IMR-90 (cell line): Measurements from ENCODE around the gene CYP46A1. TPM values are rescaled to one million over a fixed set of nuclear protein-coding genes. Genes with fewer than 3 reads are reported as not detected.

Source experiments
- ATAC-seq: fragments of 200-7000 bp; cut with Tn5 transposase; 2 replicates; pipeline ENCODE4 v1.9.1; 2020; ENCODE audit warnings: low read depth, mild to moderate bottlenecking, moderate library complexity
- BruUV-seq: library from RNA; stranded (reverse); fragments of 400-500 nt; replicated peaks from 2 replicates; lab custom pipeline; 2021; lab: Mats Ljungman, UMichigan
- CTCF ChIA-PET: fragments of 300-600 bp; formaldehyde crosslinking; extraction: SDS; loops from one replicate; lab custom pipeline; 2021; ENCODE audit warnings: antibody characterized with exemption; lab: Yijun Ruan, JAX
- POLR2A ChIA-PET: fragments of 300-600 bp; sonication (Branson Sonifier 250); formaldehyde crosslinking; loops from one replicate; lab custom pipeline; 2022; ENCODE audit warnings: antibody characterized with exemption; ENCODE audit not compliant: unreplicated experiment; lab: Charles Lee
- DNase-seq: peaks from one replicate; pipeline ENCODE4 v3.0.0; 2013
- H2AFZ ChIP-seq: replicated peaks from 2 replicates; pipeline ENCODE3; 2013; ENCODE audit warnings: low read length, mild to moderate bottlenecking; ENCODE audit not compliant: poor library complexity
- H2AK5ac ChIP-seq: 2 replicates; pipeline ENCODE4 v1.6.1; 2013; ENCODE audit warnings: low read depth, low read length, inconsistent platforms
- H2AK9ac ChIP-seq: replicated peaks from 2 replicates; pipeline ENCODE3; 2013; ENCODE audit warnings: mild to moderate bottlenecking, low read depth, low read length, moderate library complexity; ENCODE audit not compliant: poor library complexity
- H2BK120ac ChIP-seq: 2 replicates; pipeline ENCODE4 v1.6.1; 2013; ENCODE audit warnings: low read depth, low read length, inconsistent platforms
- H2BK15ac ChIP-seq: 3 replicates; pipeline ENCODE4 v1.6.1; 2013; ENCODE audit warnings: low read depth, low read length, inconsistent platforms
- H2BK20ac ChIP-seq: 2 replicates; pipeline ENCODE4 v1.6.1; 2013; ENCODE audit warnings: low read depth, mild to moderate bottlenecking, inconsistent platforms, low read length, moderate library complexity
- H2BK5ac ChIP-seq: 2 replicates; pipeline ENCODE4 v1.6.1; 2013; ENCODE audit warnings: mild to moderate bottlenecking, low read depth, low read length, inconsistent platforms; ENCODE audit not compliant: poor library complexity, severe bottlenecking
- H3K14ac ChIP-seq: replicated peaks from 2 replicates; pipeline ENCODE4 v1.6.1; 2013; ENCODE audit warnings: low read depth, low read length, inconsistent platforms
- H3K18ac ChIP-seq: 2 replicates; pipeline ENCODE4 v1.6.1; 2013; ENCODE audit warnings: low read depth, low read length, control low read depth
- H3K23ac ChIP-seq: 2 replicates; pipeline ENCODE4 v1.6.1; 2013; ENCODE audit warnings: low read depth, low read length, inconsistent platforms
- H3K27ac ChIP-seq: 2 replicates; pipeline ENCODE4 v1.5.1; 2013; ENCODE audit warnings: mild to moderate bottlenecking, control low read depth, low read length; ENCODE audit not compliant: insufficient read depth
- H3K27me3 ChIP-seq: 2 replicates; pipeline ENCODE4 v1.6.1; 2013; ENCODE audit warnings: low read length; ENCODE audit not compliant: control insufficient read depth, insufficient read depth
- H3K36me3 ChIP-seq: 2 replicates; pipeline ENCODE4 v1.6.1; 2013; ENCODE audit warnings: low read length, mixed read lengths; ENCODE audit not compliant: control insufficient read depth, insufficient read depth
- H3K4ac ChIP-seq: 2 replicates; pipeline ENCODE4 v1.6.1; 2013; ENCODE audit warnings: low read depth, low read length, inconsistent platforms
- H3K4me1 ChIP-seq: 2 replicates; pipeline ENCODE4 v1.6.1; 2013; ENCODE audit warnings: low read length, mixed read lengths; ENCODE audit not compliant: control insufficient read depth, insufficient read depth
- H3K4me2 ChIP-seq: 2 replicates; pipeline ENCODE4 v1.6.1; 2013; ENCODE audit warnings: low read depth, mild to moderate bottlenecking, control low read depth, low read length, moderate library complexity
- H3K4me3 ChIP-seq: 2 replicates; pipeline ENCODE4 v1.5.1; 2013; ENCODE audit warnings: low read depth, mild to moderate bottlenecking, control low read depth, low read length, moderate library complexity; ENCODE audit not compliant: insufficient read depth
- H3K56ac ChIP-seq: 2 replicates; pipeline ENCODE4 v1.6.1; 2013; ENCODE audit warnings: low read length, inconsistent platforms; ENCODE audit not compliant: insufficient read depth; ENCODE audit errors: extremely low read depth
- H3K79me1 ChIP-seq, 2 experiments: 2 replicates each; pipeline ENCODE4 v1.6.1; 2013; ENCODE audit warnings: low read length in 2 of 2, inconsistent platforms in 1 of 2, low read depth in 1 of 2
- H3K9ac ChIP-seq: 2 replicates; pipeline ENCODE4 v1.6.1; 2013; ENCODE audit warnings: low read depth, low read length, control low read depth
- H3K9me1 ChIP-seq: 2 replicates; pipeline ENCODE4 v1.6.1; 2013; ENCODE audit warnings: low read length, inconsistent platforms; ENCODE audit not compliant: insufficient read depth
- H3K9me3 ChIP-seq: 2 replicates; pipeline ENCODE4 v1.6.1; 2013; ENCODE audit warnings: low read length; ENCODE audit not compliant: control insufficient read depth, insufficient read depth
- H4K20me1 ChIP-seq: 2 replicates; pipeline ENCODE4 v1.6.1; 2013; ENCODE audit warnings: low read length, inconsistent platforms; ENCODE audit not compliant: insufficient read depth
- H4K5ac ChIP-seq: 2 replicates; pipeline ENCODE4 v1.6.1; 2013; ENCODE audit warnings: mild to moderate bottlenecking, low read depth, low read length, control low read depth
- H4K8ac ChIP-seq, 2 experiments: 2 replicates each; pipeline ENCODE4 v1.6.1; 2013; ENCODE audit warnings: low read depth in 2 of 2, low read length in 2 of 2, control low read depth in 1 of 2, inconsistent platforms in 1 of 2
- H4K91ac ChIP-seq: 2 replicates; pipeline ENCODE4 v1.6.1; 2013; ENCODE audit warnings: low read depth, low read length, inconsistent platforms; ENCODE audit not compliant: insufficient read depth
- BHLHE40 ChIP-seq: fragments of 150-350 bp; IDR thresholded peaks from 2 replicates; pipeline ENCODE4 v1.6.1; 2016; ENCODE audit warnings: mild to moderate bottlenecking, low read depth, low read length
- CEBPB ChIP-seq: IDR thresholded peaks from 2 replicates; pipeline ENCODE4 v1.6.1; 2012; ENCODE audit warnings: low read depth, low read length, improper control_type of control experiment
- CHD1 ChIP-seq: IDR thresholded peaks from 2 replicates; pipeline ENCODE4 v1.6.1; 2012; ENCODE audit warnings: low read depth, low read length, improper control_type of control experiment
- FOS ChIP-seq: fragments of 150-350 bp; IDR thresholded peaks from 2 replicates; pipeline ENCODE4 v1.6.1; 2016; ENCODE audit warnings: low read depth, low read length
- MAFK ChIP-seq: IDR thresholded peaks from 2 replicates; pipeline ENCODE4 v1.6.1; 2012; ENCODE audit warnings: low read depth, low read length, improper control_type of control experiment
- MAZ ChIP-seq: IDR thresholded peaks from 2 replicates; pipeline ENCODE4 v1.6.1; 2012; ENCODE audit warnings: low read depth, mild to moderate bottlenecking, low read length, improper control_type of control experiment, moderate library complexity, borderline replicate concordance
- MXI1 ChIP-seq: IDR thresholded peaks from 2 replicates; pipeline ENCODE4 v1.6.1; 2012; ENCODE audit warnings: low read depth, mild to moderate bottlenecking, low read length, moderate library complexity, borderline replicate concordance
- NFE2L2 ChIP-seq: fragments of 150-350 bp; IDR thresholded peaks from 2 replicates; pipeline ENCODE4 v1.6.1; 2016; ENCODE audit warnings: low read depth, mild to moderate bottlenecking, low read length
- POLR2A ChIP-seq: IDR thresholded peaks from 2 replicates; pipeline ENCODE4 v1.6.1; 2012; ENCODE audit warnings: mild to moderate bottlenecking, low read depth, low read length
- RAD21 ChIP-seq: IDR thresholded peaks from 2 replicates; pipeline ENCODE4 v1.6.1; 2012; ENCODE audit warnings: low read length, improper control_type of control experiment
- RCOR1 ChIP-seq: IDR thresholded peaks from 2 replicates; pipeline ENCODE4 v1.6.1; 2012; ENCODE audit warnings: mild to moderate bottlenecking, low read length, improper control_type of control experiment; ENCODE audit not compliant: insufficient replicate concordance
- RFX5 ChIP-seq: IDR thresholded peaks from 2 replicates; pipeline ENCODE4 v1.8.0; 2012; ENCODE audit warnings: low read depth, mild to moderate bottlenecking, low read length, moderate library complexity
- SMC3 ChIP-seq: fragments of 150-350 bp; IDR thresholded peaks from 2 replicates; pipeline ENCODE4 v1.6.1; 2016; ENCODE audit warnings: low read depth, mild to moderate bottlenecking, antibody characterized with exemption, low read length, moderate library complexity
- WGBS, 2 experiments: methylation state at CpG; one replicate each; pipeline versions ENCODE4 v1.1.5 to v1.1.7; 2013; ENCODE audit warnings: missing lambda C conversion rate in 2 of 2; ENCODE audit not compliant: insufficient read length in 1 of 2; ENCODE audit errors: extremely low coverage in 2 of 2; 5-methylcytosine and 5-hydroxymethylcytosine counted together
- dilution Hi-C: fragments of 300-500 bp; cut with HindIII; formaldehyde crosslinking; loops from one replicate; pipeline ENCODE4 v1.14.3; 2018; ENCODE audit warnings: low sequenced_read_pairs; ENCODE audit not compliant: unreplicated experiment
- in situ Hi-C: fragments of 300-500 bp; cut with MboI; formaldehyde crosslinking; loops from 3 replicates; pipeline ENCODE4 v1.14.3; 2019; ENCODE audit warnings: low sequenced_read_pairs, inconsistent platforms, mixed read lengths
- intact Hi-C: fragments of 100-400 bp; cut with micrococcal nuclease; formaldehyde crosslinking; loops from 2 replicates; pipeline ENCODE4 v1.10.0; 2022
- polyA plus RNA-seq, 3 experiments: library from polyadenylated mRNA; depleted of rRNA; stranded (reverse); fragments of >200 nt; gene quantifications; 2 replicates each; pipeline ENCODE4 v1.2.3, GENCODE V29; 2012; ENCODE audit warnings: low replicate concordance in 1 of 3
- total RNA-seq: library from RNA; depleted of rRNA; stranded (reverse); fragments of >200 nt; gene quantifications from 2 replicates; pipeline ENCODE4 v1.2.3, GENCODE V29; 2012
- TF ChIP-seq, protein P1 (sequence below): conservative IDR thresholded peaks from 2 replicates; pipeline ENCODE4 v1.5.1; 2012; ENCODE audit warnings: mild to moderate bottlenecking, low read depth, low read length, improper control_type of control experiment
- TF ChIP-seq, protein P2 (sequence below): fragments of 150-350 bp; IDR thresholded peaks from 2 replicates; pipeline ENCODE4 v1.6.1; 2017; ENCODE audit warnings: mild to moderate bottlenecking, antibody characterized with exemption, low read length, low read depth
- TF ChIP-seq, protein P3 (sequence below): fragments of 150-350 bp; IDR thresholded peaks from 2 replicates; pipeline ENCODE4 v1.6.1; 2016; ENCODE audit warnings: low read depth, mild to moderate bottlenecking, low read length, moderate library complexity, borderline replicate concordance

The CYP46A1 gene
- total and polyA plus RNA-seq, 2 of the 4 experiments (the other 2 are of a cell fraction) = 0.18 to 0.31 TPM

DNA sequence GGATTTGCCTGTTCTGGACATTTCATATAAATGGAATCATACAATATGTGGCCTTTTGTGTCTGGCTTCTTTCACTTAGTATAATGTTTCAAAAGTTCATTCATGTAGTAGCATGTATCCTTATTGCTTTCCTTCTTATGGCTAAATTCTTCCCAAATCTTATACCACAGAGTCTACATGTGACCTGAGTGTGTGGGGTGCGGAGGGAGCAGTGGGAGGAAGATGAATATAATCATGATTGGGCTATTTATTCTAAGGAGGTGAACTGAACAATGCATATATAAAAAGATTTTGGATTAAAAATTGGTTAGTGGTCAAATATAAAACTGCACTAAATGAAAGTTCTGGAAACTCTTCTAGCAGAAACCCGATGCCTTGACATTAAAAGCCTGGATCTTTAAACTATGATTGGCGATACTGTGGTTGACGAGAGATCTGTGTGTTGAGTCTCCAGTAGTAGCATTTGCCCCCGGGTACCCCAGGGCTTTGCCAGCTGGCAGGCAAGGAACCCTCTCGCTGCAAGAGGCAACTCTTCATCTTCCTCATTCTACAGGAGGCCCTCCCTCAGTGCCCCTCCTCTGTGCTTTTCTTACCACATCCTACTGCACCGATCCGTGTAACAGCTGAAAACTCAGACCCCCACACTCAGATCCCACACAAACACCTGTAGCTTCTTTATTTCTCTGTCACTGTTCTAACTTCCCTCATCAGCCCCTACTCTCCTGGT is 2.6 kb downstream of the CYP46A1 start:
- no peak overlapping the region for H3K4me3 ChIP-seq
- no peaks in the 10 kb centered on the region; a peak in 1 of 4 replicates for H3K79me1 ChIP-seq
- H3K4ac ChIP-seq = no peak overlapping the region
- H2BK120ac ChIP-seq = no peak overlapping the region
- no peak overlapping the region for H2BK5ac ChIP-seq
- DNase-seq (no peak), ATAC-seq (no peak)
- no peak overlapping the region for H2BK20ac ChIP-seq
- intact Hi-C loops (no loop called here), dilution Hi-C loops (no loop called here), in situ Hi-C loops (no loop called here)
- H3K23ac ChIP-seq = no peak overlapping the region
- H3K14ac ChIP-seq = no peak overlapping the region
- H2AK9ac ChIP-seq = no peak overlapping the region
- H3K36me3 ChIP-seq = no peaks in the 10 kb centered on the region
- no peaks in the 10 kb centered on the region for H3K9me1 ChIP-seq
- H3K27me3 ChIP-seq = peaks cover 47% of the 10 kb centered on the region
- H2AK5ac ChIP-seq = no peak overlapping the region
- H3K9me3 ChIP-seq = no peaks in the 10 kb centered on the region
- no TSS peak for BruUV-seq
- H3K27ac ChIP-seq = no peak overlapping the region
- no peak overlapping the region for H4K5ac ChIP-seq
- no peak overlapping the region for H2AFZ ChIP-seq
- H3K4me1 ChIP-seq = peaks cover 8% of the 10 kb centered on the region
- WGBS, 2 experiments = no CpG with 5 or more reads among the region's 8 CpGs
- H3K56ac ChIP-seq = no peak overlapping the region
- H2BK15ac ChIP-seq = no peak overlapping the region
- H3K9ac ChIP-seq = no peak overlapping the region
- no peaks in the 10 kb centered on the region; the same call in 1 of the 2 replicates for H4K20me1 ChIP-seq
- H3K18ac ChIP-seq = no peak overlapping the region
- H4K91ac ChIP-seq = no peak overlapping the region
- POLR2A ChIA-PET = no interaction called here
- H3K4me2 ChIP-seq = no peak overlapping the region
- TF ChIP-seq MXI1 (no peak), MAFK (no peak), BHLHE40 (no peak), CHD1 (no peak), SMC3 (no peak), FOS (no peak), RCOR1 (no peak), CEBPB (no peak), NFE2L2 (no peak), RFX5 (no peak), POLR2A (no peak), MAZ (no peak), RAD21 (no peak)
- TF ChIP-seq, protein P1, sequence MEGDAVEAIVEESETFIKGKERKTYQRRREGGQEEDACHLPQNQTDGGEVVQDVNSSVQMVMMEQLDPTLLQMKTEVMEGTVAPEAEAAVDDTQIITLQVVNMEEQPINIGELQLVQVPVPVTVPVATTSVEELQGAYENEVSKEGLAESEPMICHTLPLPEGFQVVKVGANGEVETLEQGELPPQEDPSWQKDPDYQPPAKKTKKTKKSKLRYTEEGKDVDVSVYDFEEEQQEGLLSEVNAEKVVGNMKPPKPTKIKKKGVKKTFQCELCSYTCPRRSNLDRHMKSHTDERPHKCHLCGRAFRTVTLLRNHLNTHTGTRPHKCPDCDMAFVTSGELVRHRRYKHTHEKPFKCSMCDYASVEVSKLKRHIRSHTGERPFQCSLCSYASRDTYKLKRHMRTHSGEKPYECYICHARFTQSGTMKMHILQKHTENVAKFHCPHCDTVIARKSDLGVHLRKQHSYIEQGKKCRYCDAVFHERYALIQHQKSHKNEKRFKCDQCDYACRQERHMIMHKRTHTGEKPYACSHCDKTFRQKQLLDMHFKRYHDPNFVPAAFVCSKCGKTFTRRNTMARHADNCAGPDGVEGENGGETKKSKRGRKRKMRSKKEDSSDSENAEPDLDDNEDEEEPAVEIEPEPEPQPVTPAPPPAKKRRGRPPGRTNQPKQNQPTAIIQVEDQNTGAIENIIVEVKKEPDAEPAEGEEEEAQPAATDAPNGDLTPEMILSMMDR = no peak
- TF ChIP-seq, protein P2, sequence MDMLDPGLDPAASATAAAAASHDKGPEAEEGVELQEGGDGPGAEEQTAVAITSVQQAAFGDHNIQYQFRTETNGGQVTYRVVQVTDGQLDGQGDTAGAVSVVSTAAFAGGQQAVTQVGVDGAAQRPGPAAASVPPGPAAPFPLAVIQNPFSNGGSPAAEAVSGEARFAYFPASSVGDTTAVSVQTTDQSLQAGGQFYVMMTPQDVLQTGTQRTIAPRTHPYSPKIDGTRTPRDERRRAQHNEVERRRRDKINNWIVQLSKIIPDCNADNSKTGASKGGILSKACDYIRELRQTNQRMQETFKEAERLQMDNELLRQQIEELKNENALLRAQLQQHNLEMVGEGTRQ = no peak
- TF ChIP-seq, protein P3, sequence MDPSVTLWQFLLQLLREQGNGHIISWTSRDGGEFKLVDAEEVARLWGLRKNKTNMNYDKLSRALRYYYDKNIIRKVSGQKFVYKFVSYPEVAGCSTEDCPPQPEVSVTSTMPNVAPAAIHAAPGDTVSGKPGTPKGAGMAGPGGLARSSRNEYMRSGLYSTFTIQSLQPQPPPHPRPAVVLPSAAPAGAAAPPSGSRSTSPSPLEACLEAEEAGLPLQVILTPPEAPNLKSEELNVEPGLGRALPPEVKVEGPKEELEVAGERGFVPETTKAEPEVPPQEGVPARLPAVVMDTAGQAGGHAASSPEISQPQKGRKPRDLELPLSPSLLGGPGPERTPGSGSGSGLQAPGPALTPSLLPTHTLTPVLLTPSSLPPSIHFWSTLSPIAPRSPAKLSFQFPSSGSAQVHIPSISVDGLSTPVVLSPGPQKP = no peak
- CTCF ChIA-PET = no interaction called here
- H4K8ac ChIP-seq = no peak overlapping the region
